GM19023 (cell line): Measurements from ENCODE around the gene APOA5.
"Not testable (repeated sequence)": the region's sequence is repeated elsewhere in the genome, so short reads cannot be mapped to it uniquely, and the experiment has no call there.

ENCODE experiments used
- ATAC-seq: cut with Tn5 transposase; IDR thresholded peaks from one replicate; pipeline ENCODE4 v1.9.1; 2021; ENCODE audit warnings: mild to moderate bottlenecking, moderate library complexity; ENCODE audit not compliant: unreplicated experiment

Gene APOA5

GRCh38 chr11:116791813-116792143 is at the start of gene APOA5:
Gene APOA5 (minus strand): TSS chr11:116791879. CDS start chr11:116791860, 19 bp downstream.
- ATAC-seq = no peak

- ATAC-seq = no peak
Measured at GRCh38 chr11:116840746-116841296, 49.1 kb upstream of the APOA5 start.

GRCh38 chr11:116840224-116840745 is 48.6 kb upstream of the APOA5 start:
- no peak for ATAC-seq

GRCh38 chr11:116838321-116839084 is 46.8 kb upstream of the APOA5 start:
- ATAC-seq = no peak

- no peak for ATAC-seq
Measured at GRCh38 chr11:116837231-116838091, 45.8 kb upstream of the APOA5 start, which contains the start of gene APOA1. Gene APOA1 (minus strand): TSS chr11:116837622. CDS start chr11:116837387, 235 bp downstream.

GRCh38 chr11:116836632-116836991 is 44.9 kb upstream of the APOA5 start:
- no peak for ATAC-seq

- ATAC-seq = peak; percentile 76
Measured at GRCh38 chr11:116835791-116836631, 44.3 kb upstream of the APOA5 start.

GRCh38 chr11:116835042-116835772 is 43.5 kb upstream of the APOA5 start:
- no peak for ATAC-seq

GRCh38 chr11:116834535-116835041 is 42.9 kb upstream of the APOA5 start:
- not testable (repeated sequence) for ATAC-seq

- no peak for ATAC-seq
Measured at GRCh38 chr11:116833816-116834534, 42.3 kb upstream of the APOA5 start.

- ATAC-seq = no peak
Measured at GRCh38 chr11:116833491-116833815, 41.8 kb upstream of the APOA5 start.

- ATAC-seq = no peak
Measured at GRCh38 chr11:116832350-116833290, 40.9 kb upstream of the APOA5 start.

- ATAC-seq = no peak
Measured at GRCh38 chr11:116831790-116832349, 40.2 kb upstream of the APOA5 start.

GRCh38 chr11:116830184-116830912 is 38.7 kb upstream of the APOA5 start:
- ATAC-seq = no peak

- ATAC-seq = no peak
Measured at GRCh38 chr11:116829525-116830183, 38.0 kb upstream of the APOA5 start, which contains the start of gene APOC3. Gene APOC3 (plus strand): TSS chr11:116829907. CDS start chr11:116830583, 676 bp downstream.
